K562 (cell line): Measurements from ENCODE around the gene BRME1. TPM values are rescaled to one million over a fixed set of nuclear protein-coding genes. Genes with fewer than 3 reads are reported as not detected.

Experiments used
- ATF7 ChIP-seq: fragments of 450-650 bp; IDR thresholded peaks from 2 replicates; pipeline ENCODE4 v1.7.1; 2014; ENCODE audit warnings: mild to moderate bottlenecking, moderate library complexity
- ELF1 ChIP-seq: fragments of 200-800 bp; sonication (Bioruptor generic); IDR thresholded peaks from 2 replicates; pipeline ENCODE4 v1.6.1; 2016; ENCODE audit warnings: missing genetic modification characterization, missing compliant biosample characterization
- KDM5B ChIP-seq: fragments of 200-600 bp; sonication (generic); IDR thresholded peaks from 2 replicates; pipeline ENCODE4 v1.6.1; 2012; ENCODE audit warnings: low read depth, mild to moderate bottlenecking, moderate library complexity, low read length, control low read depth, inconsistent platforms; ENCODE audit not compliant: insufficient replicate concordance
- PML ChIP-seq: IDR thresholded peaks from 2 replicates; pipeline ENCODE4 v1.6.1; 2012; ENCODE audit warnings: low read length, inconsistent platforms
- RAD51 ChIP-seq: fragments of 450-650 bp; IDR thresholded peaks from 2 replicates; pipeline ENCODE4 v1.7.1; 2016; ENCODE audit warnings: low read depth, mild to moderate bottlenecking, borderline replicate concordance
- SOX6 ChIP-seq: fragments of 450-650 bp; IDR thresholded peaks from 2 replicates; pipeline ENCODE4 v1.6.1; 2014; ENCODE audit warnings: mild to moderate bottlenecking
- XRCC3 ChIP-seq: fragments of 450-650 bp; IDR thresholded peaks from 2 replicates; pipeline ENCODE4 v1.6.1; 2017; ENCODE audit warnings: mild to moderate bottlenecking, moderate library complexity
- ZNF197 ChIP-seq: fragments of 200-800 bp; sonication (Bioruptor generic); IDR thresholded peaks from 2 replicates; pipeline ENCODE4 v1.6.1; 2016; ENCODE audit warnings: low read depth, missing genetic modification characterization, missing compliant biosample characterization
- ZNF431 ChIP-seq: sonication (generic); formaldehyde crosslinking; IDR thresholded peaks from 2 replicates; pipeline ENCODE4 v1.8.0; 2022; ENCODE audit warnings: mild to moderate bottlenecking, missing genetic modification reagents
- polyA plus RNA-seq, 8 experiments: library from polyadenylated mRNA; depleted of rRNA in 4 of 8; stranded (reverse) in 5 of 8; unstranded in 3 of 8; fragments of >200 nt; fragmentation: Nextera tagmentation in 2 of 8; fragmentation: Illumina TruSeq in 1 of 8; extraction: Ambion mirVana in 2 of 8; extraction: Trizol in 1 of 8; gene quantifications; 2 replicates each; pipeline versions ENCODE4 v1.2.1 to v1.2.3, GENCODE V29; 2011 to 2014; ENCODE audit warnings: inconsistent platforms in 1 of 8, missing spikeins in 1 of 8
- total RNA-seq, 7 experiments: library from RNA; depleted of rRNA in 6 of 7; stranded (reverse); fragments of >200 nt in 6 of 7; fragmentation: Illumina TruSeq in 2 of 7; extraction: Trizol in 2 of 7; gene quantifications; 2 replicates each; pipeline versions ENCODE4 v1.2.1 to v1.2.3, GENCODE V29; 2011 to 2021; ENCODE audit warnings: low replicate concordance in 1 of 7
- TF ChIP-seq, protein P1 (sequence below): fragments of 250-450 bp; sonication (Bioruptor Pico); IDR thresholded peaks from 2 replicates; pipeline ENCODE4 v1.4.0; 2020
- TF ChIP-seq, protein P2 (sequence below): fragments of 450-650 bp; IDR thresholded peaks from 2 replicates; pipeline ENCODE4 v1.6.1; 2016; ENCODE audit warnings: antibody characterized with exemption
- TF ChIP-seq, protein P3 (sequence below): fragments of 200-800 bp; sonication (Bioruptor generic); IDR thresholded peaks from 2 replicates; pipeline ENCODE4 v1.6.1; 2016; ENCODE audit warnings: missing genetic modification characterization, missing compliant biosample characterization
- TF ChIP-seq, protein P4 (sequence below): sonication (generic); formaldehyde crosslinking; IDR thresholded peaks from 2 replicates; pipeline ENCODE4 v1.8.0; 2022; ENCODE audit warnings: missing genetic modification reagents, mild to moderate bottlenecking, moderate library complexity, borderline replicate concordance

The BRME1 gene
- total and polyA plus RNA-seq, 9 of the 15 experiments (the other 6 are each of a cell fraction or from before 2014, with no cell fraction given), result 0.75 to 6.1 (median 3.6) TPM

DNA sequence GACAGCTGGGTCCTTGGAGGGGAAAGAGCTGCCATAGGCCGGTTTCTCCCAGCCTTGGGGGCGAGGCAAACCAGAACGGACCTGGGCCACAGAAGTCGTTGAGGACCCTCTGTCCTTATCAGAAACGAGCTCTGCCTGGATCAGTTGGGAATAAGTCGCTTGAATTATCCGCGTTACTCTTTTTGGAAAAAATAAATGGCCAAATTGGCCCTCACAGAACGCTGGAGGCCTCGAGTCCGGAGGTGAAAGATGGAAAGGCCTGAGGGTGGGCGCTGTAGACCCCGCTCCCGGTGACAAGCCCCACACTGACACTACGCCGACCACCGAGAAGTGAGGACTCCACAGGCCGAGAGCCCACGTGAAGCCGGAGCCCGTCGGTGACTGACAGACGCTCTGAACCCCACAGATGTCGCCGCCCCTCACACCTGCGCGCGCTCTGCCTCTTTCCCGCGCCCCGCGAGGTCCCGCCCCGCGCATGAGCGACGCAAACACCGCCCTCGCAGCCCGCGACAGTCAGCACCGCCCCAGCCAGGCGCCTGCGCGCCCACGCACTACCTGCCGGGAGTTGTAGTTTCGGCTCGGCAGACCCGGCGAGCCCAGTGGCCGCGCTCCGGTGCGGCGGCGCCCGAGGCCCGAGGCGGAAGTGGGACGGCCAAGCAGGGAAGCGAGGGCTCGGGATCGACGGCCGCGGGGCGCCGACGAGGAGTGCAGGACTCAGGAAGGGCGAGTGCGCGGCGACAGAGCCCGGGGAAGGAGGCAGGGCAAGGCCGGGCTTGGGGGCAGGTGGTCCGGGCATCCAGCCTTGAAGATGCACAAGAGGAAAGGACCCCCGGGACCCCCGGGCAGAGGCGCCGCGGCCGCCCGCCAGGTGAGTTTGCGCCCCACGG lies at the start of gene BRME1, which contains the start of gene CC2D1A (continued):
- TF ChIP-seq, protein P1, sequence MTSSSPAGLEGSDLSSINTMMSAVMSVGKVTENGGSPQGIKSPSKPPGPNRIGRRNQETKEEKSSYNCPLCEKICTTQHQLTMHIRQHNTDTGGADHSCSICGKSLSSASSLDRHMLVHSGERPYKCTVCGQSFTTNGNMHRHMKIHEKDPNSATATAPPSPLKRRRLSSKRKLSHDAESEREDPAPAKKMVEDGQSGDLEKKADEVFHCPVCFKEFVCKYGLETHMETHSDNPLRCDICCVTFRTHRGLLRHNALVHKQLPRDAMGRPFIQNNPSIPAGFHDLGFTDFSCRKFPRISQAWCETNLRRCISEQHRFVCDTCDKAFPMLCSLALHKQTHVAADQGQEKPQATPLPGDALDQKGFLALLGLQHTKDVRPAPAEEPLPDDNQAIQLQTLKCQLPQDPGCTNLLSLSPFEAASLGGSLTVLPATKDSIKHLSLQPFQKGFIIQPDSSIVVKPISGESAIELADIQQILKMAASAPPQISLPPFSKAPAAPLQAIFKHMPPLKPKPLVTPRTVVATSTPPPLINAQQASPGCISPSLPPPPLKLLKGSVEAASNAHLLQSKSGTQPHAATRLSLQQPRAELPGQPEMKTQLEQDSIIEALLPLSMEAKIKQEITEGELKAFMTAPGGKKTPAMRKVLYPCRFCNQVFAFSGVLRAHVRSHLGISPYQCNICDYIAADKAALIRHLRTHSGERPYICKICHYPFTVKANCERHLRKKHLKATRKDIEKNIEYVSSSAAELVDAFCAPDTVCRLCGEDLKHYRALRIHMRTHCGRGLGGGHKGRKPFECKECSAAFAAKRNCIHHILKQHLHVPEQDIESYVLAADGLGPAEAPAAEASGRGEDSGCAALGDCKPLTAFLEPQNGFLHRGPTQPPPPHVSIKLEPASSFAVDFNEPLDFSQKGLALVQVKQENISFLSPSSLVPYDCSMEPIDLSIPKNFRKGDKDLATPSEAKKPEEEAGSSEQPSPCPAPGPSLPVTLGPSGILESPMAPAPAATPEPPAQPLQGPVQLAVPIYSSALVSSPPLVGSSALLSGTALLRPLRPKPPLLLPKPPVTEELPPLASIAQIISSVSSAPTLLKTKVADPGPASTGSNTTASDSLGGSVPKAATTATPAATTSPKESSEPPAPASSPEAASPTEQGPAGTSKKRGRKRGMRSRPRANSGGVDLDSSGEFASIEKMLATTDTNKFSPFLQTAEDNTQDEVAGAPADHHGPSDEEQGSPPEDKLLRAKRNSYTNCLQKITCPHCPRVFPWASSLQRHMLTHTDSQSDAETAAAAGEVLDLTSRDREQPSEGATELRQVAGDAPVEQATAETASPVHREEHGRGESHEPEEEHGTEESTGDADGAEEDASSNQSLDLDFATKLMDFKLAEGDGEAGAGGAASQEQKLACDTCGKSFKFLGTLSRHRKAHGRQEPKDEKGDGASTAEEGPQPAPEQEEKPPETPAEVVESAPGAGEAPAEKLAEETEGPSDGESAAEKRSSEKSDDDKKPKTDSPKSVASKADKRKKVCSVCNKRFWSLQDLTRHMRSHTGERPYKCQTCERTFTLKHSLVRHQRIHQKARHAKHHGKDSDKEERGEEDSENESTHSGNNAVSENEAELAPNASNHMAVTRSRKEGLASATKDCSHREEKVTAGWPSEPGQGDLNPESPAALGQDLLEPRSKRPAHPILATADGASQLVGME (CRISPR knock-in tag), result no peak
- TF ChIP-seq ELF1 (tag), result peak; percentile 94
- 0 out of 2 replicates have a peak, but pooled peaks have one; percentile 22 for TF ChIP-seq RAD51
- TF ChIP-seq ZNF431 (CRISPR knock-in tag), result peak; percentile 78
- peak; percentile 40; the same call in 1 of the 2 replicates for TF ChIP-seq PML
- 0 out of 2 replicates have a peak, but pooled peaks have one; percentile 32 for TF ChIP-seq SOX6
- TF ChIP-seq ATF7, result peak; percentile 80
- TF ChIP-seq, protein P2, sequence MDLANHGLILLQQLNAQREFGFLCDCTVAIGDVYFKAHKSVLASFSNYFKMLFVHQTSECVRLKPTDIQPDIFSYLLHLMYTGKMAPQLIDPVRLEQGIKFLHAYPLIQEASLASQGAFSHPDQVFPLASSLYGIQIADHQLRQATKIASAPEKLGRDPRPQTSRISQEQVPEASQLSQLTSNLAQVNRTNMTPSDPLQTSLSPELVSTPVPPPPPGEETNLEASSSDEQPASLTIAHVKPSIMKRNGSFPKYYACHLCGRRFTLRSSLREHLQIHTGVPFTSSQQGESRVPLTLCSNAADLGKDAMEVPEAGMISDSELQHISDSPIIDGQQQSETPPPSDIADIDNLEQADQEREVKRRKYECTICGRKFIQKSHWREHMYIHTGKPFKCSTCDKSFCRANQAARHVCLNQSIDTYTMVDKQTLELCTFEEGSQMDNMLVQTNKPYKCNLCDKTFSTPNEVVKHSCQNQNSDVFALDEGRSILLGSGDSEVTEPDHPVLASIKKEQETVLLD, result peak; percentile 93
- TF ChIP-seq, protein P3, sequence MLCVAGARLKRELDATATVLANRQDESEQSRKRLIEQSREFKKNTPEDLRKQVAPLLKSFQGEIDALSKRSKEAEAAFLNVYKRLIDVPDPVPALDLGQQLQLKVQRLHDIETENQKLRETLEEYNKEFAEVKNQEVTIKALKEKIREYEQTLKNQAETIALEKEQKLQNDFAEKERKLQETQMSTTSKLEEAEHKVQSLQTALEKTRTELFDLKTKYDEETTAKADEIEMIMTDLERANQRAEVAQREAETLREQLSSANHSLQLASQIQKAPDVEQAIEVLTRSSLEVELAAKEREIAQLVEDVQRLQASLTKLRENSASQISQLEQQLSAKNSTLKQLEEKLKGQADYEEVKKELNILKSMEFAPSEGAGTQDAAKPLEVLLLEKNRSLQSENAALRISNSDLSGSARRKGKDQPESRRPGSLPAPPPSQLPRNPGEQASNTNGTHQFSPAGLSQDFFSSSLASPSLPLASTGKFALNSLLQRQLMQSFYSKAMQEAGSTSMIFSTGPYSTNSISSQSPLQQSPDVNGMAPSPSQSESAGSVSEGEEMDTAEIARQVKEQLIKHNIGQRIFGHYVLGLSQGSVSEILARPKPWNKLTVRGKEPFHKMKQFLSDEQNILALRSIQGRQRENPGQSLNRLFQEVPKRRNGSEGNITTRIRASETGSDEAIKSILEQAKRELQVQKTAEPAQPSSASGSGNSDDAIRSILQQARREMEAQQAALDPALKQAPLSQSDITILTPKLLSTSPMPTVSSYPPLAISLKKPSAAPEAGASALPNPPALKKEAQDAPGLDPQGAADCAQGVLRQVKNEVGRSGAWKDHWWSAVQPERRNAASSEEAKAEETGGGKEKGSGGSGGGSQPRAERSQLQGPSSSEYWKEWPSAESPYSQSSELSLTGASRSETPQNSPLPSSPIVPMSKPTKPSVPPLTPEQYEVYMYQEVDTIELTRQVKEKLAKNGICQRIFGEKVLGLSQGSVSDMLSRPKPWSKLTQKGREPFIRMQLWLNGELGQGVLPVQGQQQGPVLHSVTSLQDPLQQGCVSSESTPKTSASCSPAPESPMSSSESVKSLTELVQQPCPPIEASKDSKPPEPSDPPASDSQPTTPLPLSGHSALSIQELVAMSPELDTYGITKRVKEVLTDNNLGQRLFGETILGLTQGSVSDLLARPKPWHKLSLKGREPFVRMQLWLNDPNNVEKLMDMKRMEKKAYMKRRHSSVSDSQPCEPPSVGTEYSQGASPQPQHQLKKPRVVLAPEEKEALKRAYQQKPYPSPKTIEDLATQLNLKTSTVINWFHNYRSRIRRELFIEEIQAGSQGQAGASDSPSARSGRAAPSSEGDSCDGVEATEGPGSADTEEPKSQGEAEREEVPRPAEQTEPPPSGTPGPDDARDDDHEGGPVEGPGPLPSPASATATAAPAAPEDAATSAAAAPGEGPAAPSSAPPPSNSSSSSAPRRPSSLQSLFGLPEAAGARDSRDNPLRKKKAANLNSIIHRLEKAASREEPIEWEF, result no peak
- TF ChIP-seq XRCC3, result no peak
- peak; percentile 67 for TF ChIP-seq KDM5B
- TF ChIP-seq, protein P4, sequence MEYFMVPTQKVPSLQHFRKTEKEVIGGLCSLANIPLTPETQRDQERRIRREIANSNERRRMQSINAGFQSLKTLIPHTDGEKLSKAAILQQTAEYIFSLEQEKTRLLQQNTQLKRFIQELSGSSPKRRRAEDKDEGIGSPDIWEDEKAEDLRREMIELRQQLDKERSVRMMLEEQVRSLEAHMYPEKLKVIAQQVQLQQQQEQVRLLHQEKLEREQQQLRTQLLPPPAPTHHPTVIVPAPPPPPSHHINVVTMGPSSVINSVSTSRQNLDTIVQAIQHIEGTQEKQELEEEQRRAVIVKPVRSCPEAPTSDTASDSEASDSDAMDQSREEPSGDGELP, result peak; percentile 87
- TF ChIP-seq ZNF197, result no peak
